Umbilical cord (tissue), 2 donors: ENCODE data around the gene IER3. TPM values are rescaled to one million over a fixed set of nuclear protein-coding genes. Genes with fewer than 3 reads are reported as not detected.
A peak's percentile ranks its signal among the peaks of the same experiment; 100 is the strongest.
"Not testable (repeated sequence)": the region's sequence is repeated elsewhere in the genome, so short reads cannot be mapped to it uniquely, and the experiment has no call there.

Experiments
- DNase-seq: peaks from one replicate; pipeline ENCODE4 v3.0.0-alpha.2; 2015; ENCODE audit warnings: low spot score
- total RNA-seq: library from RNA; depleted of rRNA; stranded (reverse); fragments of >200 nt; gene quantifications from one replicate; pipeline ENCODE4 v1.2.3, GENCODE V29; 2014; ENCODE audit warnings: low replicate concordance; ENCODE audit not compliant: insufficient read depth

Gene IER3
- total RNA-seq, 1 donor from 2014 or later: 70.1 TPM

DNA sequence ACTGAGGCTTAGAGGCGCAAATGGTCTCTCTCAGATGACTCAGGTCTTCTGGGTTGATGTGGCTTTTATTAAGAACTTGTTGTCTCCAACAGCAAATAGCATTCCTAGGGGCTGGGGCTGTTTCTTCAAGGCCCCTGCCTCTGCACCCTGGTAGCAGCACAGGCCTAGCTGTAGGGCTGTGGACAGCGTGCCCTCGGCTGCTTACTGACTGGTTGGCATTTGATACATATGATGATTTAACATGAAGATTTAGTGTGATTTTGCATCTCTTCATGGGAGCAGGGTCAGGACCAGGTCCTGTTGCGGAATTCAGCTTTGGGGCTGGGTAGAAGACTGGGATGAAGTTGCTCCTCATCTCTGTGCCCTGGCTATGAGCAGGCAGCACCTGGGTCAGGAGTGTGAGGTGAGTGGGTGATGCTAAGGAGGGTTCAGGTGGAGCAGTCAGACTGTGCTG is 24.3 kb upstream of the IER3 start:
- DNase-seq: no peak

DNA sequence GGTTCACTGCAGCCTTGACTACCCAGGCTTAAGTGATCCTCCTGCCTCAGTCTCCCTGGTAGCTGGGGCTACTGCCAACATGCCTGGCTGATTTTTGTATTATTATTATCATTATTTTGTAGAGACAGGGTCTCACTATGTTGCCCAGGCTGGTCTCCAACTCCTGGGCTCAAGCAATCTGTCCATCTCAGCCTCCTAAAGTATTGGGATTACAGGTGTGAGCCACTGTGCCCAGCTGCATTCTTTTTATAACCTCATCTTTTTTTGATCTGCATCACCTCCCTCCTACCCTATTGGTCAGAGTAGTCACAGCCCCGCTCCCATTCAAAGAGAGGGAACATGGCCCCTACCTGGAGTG is 23.6 kb upstream of the IER3 start:
- DNase-seq: no peak

DNA sequence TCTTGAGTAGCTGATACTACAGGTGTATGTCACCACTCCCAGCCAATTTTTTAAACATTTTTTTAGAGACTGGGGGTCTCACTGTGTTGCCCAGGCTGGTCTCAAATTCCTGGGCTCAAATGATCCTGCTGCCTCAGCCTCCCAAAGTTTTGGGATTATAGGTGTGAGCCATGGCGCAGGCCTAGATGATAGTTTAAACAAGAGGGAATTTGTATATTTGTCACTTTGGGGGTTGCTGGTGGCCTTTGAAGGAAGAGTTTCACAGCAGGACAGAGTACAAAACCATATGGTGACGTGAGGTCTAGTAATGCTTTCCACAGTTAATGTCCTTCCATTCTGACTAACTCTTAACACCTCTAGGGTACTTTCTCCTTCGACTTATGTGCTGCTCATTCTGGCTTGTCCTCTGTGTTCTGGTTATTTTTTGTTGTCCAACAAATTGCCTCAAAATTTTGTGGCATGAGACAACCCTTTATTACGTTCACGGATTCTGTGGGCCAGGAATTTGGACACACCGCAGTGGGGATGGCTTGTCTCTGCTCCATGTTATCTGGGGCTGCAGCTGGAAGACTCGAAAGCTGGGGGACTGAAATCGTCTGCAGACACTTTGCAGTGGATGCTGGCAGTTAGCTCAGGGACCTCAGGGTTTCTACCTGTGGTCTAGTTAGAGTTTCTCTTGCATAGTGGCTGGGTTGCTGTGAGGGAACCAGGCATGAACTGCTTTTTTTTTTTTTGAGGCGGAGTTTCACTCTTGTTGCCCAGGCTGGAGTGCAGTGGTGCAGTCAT is 23.0 kb upstream of the IER3 start:
- DNase-seq: no peak

DNA sequence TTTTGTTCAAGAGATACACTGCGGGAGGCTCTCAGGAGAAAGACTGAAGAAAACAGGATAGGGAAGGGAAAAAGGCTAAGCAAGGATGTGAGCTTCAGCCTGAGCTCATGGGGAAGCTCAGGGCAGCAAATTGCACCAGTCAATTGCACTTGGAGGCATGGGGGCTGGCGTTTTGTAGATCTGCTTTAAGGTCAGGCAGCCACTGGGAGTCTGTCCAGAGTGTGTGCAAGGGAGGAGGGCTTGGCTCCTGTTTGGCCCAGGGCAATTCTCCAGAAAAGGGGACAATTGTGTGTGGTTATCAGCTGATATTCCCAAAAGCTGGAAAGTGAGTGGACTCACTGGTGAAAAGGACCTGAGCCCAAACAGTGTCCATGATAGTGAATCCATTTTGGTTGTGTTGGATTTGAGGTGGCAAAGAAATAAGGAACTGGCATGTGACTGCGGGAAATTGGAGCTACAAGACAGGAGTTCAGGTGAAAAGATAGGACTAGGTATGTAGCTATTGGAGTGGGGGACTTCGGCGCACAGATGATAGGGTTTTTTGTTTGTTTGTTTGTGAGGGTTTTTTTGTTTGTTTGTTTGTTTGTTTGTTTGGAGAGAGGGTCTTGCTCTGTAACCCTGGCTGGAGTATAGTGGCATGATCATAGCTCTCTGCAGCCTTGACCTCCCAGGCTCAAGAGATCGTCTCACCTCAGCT is 22.3 kb upstream of the IER3 start:
- no peak for DNase-seq

DNA sequence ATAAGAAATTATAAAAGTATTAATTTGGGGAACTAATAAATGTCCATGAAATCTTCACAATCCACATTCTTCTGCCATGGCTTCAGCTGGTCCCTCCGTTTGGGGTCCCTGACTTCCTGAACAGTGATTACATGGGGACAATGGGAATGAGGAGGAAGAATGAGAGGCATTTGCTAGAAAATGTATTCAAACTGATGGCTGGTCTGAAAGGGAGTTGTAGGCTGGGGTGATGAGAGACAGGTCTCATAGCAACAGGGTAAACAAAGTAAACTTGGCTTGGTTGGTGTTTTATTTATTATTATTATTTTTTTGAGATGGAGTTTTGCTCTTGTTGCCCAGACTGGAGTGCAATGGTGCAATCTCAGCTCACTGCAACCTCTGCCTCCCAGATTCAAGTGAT is 21.1 kb upstream of the IER3 start:
- DNase-seq: not testable (repeated sequence)

DNA sequence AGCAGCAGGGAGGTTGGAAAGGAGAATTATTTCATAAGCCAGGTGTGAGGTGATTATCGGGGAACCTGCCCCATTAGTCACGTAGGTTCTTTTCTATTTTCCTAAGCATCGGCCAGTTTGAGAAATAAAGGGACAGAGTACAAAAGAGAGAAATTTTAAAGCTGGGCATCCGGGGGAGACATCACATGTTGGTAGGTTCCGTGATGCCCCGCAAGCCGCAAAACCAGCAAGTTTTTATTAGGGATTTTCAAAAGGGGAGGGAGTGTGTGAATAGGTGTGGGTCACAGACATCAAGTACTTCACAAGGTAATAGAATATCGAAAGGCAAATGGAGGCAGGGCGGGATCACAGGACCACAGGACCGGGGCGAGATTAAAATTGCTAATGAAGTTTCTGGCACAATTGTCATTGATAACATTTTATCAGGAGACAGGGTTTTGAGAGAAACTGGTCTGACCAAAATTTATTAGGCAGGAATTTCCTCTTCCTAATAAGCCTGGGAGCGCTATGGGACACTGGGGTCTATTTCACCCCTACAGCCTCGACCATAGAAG is 20.2 kb upstream of the IER3 start:
- DNase-seq: not testable (repeated sequence)

DNA sequence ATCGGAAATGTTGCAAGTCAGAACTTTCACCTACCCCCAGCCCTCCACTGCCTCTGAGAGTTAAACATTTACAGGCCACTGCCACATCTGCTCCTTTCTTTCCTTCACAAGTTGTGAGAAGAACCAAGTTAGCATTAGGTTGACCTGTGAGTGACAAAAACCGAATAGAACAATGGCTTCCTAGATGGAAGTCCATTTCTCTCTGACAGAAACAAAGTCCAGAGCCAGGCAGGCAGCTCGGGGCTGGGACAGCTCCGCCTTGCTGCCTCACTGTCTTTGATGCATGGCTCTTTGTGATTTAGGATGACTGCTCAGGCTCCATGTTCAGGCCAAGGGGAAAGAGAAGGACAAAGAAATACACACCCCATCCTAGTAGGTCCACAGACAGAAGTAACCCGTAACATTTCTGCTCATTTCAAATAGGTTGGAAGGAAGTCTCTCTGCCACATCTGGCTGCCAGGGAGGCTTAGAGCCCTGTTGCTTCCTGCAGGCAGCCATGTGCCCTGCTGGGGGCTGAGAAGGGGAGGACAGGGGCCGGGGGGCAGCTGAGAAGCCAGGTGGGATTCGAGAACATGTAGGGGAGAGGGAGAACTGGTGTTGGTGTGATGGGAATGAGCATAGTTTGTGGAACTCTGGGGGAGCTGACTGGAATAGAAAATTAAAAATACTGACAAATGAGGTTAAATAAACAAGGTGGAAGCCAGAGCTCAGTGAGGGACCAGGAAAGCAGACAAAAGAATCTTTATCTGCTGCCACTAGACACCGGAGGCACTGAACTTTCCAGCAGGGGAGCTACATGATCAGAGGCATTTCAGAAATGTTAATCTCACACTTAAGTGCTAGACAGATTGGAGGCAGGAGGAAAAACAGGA is 19.5 kb upstream of the IER3 start:
- DNase-seq: peak; percentile 57

DNA sequence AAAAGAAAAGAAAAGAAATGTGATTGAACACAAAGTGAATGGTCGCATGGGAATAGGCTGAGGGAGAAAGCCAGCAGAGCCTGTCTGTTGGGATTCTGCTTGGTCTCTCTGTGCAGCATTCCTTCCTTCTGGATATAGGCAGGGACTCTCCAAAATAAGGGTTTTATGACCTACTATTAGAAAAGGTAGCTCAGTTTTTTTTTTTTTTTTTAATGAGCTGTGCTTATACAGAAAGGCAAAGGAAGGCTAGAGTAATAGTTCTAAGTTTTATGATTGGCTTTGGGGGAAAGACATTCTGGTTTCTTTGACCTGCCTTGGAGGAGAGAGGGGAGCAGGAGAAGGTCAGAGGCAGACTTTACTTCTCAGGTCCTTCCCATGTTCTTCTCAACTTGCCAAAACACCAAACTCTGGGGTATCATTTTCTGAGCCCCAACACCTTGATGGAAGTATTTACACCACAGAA is 18.8 kb upstream of the IER3 start:
- DNase-seq: no peak

DNA sequence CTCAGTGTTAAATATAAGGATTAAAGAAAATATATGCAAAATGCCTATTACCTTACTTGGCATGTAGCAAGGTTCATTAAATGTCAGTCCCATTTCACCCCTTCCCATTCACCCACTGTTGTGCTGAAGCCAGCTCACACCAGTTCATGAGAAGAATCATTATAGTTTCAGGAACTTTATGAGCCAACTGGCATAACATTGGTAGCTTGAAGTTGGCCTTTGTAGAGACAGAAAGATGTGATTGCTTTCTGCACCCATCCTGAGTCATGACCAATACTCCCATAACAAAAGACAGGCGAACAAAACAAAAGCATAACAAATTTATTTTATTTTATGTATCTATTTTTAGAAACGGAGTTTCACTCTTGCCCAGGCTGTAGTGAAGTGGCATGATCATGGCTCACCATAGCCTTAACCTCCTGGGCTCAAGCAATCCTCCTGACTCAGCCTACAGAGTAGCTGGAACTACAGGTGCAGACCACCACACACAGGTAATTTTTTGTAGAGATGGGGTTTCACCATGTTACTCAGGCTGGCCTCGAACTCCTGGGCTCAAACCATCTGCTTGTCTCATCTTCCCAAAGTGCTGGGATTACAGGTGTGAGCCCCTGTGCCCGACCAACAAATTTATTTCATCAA is 17.6 kb upstream of the IER3 start:
- no peak for DNase-seq

DNA sequence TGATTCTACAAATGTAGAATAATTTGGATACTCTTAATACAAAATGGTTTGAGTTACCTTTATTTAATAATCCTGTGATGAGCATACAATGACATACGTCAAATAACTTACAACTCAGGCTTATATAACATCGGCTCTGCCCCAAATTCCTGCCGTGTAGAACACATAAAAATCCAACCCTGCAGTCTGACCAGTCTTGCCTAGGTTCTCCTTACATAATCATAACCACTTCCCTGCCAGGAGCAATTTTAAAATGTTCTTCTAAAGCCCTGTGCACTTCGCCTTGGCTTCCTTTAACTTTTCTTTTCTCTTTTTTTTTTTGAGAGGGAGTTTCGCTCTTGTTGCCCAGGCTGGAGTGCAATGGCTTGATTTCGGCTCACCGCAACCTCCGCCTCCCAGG is 16.2 kb upstream of the IER3 start:
- no peak for DNase-seq

DNA sequence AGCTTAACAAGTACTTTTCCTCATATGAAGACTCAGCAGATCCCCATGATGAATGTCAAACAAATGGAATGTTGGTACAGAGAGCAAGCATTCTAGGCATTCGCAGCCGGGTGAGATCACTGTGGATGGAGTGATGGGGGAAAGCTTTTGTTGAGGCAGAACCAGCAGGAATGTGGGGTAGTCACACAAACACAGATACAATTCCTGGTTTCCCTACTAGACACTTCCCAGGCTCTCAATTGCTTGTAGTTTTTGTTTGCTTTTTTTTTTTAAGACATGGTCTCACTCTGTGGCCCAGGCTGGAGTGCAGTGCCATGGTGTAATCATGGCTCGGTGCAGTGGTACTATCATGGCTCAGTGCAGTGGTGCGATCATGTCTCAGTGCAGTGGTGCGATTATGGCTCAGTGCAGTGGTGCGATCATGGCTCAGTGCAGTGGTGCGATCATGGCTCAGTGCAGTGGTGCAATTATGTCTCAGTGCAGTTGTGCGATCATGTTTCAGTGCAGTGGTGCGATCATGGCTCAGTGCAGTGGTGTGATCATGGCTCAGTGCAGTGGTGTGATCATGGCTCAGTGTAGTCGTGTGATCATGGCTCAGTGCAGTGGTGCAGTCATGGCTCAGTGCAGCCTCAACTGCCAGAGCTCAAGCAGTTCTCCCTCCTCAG is 15.4 kb upstream of the IER3 start:
- peak; percentile 89 for DNase-seq

DNA sequence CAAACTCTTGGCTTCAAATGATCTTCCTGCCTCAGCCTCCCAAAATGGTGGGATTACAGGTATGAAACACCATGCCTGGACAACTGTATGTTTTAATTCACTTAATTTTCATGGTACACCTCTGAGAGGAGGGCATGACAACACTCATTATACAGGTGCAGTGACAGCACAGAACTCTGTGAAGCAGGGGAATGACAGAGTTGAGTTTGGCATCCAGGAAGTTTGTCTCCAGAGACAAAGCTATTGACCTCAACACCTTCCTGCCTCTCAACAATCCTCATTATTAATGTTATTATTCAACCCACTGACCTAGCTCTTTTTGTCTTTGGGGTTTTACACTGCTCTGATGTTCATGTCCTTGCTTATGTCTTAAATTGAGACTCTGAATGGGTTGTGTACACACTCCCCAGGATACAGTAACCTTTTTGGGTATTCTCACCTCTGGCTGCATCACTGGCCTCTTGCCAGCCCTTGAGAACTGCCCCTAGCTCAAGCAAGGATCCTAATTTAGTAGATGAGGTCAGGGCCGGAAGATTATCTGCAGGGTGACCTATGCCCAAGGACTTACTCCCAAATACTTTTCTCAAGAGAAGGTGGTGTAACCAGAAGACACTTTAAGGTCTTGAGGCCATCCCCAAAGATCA is 13.0 kb upstream of the IER3 start:
- no peak for DNase-seq

DNA sequence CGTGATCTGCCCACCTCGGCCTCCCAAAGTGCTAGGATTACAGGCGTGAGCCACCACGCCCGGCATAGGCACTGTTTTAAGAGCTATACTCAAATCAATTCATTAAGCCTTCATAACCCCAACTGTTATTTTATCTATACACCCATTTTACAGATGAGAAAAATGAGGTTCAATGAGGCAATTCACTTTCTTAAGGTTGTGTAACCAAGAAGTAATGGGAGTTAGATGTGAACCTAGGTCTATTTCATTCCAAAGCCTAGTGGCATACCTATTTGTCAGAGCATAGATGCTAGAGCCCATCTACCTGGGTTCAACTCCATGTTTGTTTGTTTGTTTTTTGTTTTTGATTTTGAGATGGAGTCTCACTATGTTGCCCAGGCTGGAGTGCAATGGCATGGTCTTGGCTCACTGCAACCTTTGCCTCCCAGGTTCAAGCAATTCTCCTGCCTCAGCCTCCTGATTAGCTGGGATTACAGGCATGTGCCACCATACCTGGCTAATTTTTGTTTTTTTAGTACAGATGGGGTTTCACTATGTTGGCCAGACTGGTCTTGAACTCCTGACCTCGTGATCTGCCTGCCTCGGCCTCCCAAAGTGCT is 12.2 kb upstream of the IER3 start:
- DNase-seq: not testable (repeated sequence)

DNA sequence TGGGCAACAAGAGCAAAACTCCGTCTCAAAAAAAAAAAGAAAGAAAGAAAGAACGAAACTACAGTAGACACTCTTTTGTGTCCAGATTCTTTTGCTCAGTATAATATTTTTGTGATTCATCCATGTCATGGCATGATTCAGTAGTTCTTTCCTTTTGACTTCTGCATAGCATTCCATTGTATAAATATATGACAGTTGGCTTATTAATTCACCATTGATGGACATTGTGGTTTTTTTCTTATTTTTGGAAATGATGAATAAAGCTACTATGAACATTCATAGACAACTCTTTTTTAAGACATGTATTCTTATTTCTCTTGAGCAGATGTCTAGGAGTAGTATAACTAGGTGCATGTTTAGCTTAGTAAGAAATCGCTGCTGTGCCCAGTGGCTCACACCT is 10.3 kb upstream of the IER3 start:
- DNase-seq: no peak

DNA sequence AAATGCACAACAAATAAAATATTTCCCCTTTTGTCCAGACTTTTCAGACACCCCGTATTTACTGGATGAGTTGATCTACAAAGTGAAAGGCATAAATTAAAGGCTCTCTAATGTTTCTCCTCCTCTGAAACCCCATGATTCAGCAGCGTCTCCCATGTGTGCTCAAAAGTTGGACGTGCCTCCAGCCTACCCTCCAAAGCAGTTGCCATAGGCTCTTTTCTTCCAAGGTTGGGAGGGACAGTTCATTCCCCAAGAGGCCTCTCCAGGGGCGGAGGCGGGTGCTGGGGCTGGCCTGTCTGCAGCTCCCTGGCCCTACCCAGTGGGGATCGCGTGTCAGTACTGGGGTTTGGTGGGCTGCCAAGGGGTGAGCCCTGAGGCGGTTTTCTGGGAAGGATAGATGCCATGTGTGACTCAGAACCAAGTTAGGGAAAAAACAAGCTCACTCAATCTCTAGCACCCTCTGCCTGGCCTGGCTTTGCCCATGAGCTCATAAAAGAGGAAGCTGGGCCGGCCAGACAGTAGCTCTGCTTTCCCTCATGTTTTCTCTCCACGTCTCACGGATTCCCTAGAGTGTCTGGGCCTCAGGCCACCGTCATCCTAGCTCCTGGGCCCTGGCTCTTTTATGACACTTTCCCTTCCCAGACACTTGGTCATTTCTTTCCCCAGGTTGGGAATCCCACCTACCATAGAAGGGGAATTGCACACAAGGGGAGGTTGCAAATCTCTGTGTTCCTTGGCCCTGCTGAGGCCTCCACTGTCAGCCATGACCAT is 8.0 kb upstream of the IER3 start:
- peak; percentile 100 for DNase-seq

DNA sequence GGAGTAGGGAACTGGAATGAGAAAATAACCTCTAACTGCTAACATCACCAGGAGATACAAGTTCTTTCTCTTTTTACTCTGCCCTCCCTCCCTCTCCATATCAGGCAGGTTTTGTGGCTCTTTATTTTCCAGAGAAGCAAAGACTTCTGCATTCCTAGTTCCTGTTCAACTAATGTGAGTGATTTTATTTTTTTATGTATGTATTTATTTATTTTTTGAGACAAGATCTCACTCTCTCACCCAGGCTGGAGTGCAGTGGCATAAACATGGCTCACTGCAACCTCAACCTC is 6.0 kb upstream of the IER3 start:
- no peak for DNase-seq

DNA sequence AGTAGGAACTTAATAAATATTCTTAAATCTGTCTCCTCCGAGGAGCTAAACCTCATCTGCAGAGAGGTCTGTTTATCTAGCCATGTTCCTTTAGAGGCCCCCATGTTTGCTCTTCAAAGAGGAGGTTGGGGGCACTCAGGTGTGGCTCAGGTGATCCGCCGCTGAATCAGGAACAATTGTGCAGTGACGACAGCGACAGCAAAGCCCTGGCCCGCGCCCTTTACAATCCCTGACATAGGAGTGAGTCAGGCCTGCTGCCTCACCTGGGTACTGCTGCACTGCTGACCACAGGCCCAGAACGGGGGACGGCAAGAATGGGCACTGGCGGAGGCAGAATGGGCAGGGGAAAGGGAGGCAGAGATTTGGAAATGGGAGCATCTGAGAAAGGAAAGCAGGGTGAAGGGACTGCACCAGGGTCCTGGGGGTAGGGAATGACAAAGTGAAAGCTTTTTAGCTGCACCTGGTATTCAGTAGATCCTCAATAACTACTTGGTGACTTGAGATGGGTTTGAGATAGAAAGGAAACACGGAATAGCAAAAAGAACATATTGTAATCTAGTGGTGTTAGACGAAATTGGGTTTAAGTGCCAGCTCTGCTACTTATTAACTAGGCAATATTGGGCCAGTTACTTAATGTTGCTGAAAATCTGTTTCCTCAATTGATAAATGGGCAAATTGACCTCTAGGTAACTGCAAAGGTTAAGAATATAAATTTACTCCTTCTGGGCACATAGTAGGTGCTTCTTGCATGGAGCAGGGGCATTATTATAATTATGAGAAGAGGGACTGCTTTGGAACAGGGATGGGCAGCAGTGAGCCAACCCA is 5.4 kb upstream of the IER3 start:
- DNase-seq: no peak

DNA sequence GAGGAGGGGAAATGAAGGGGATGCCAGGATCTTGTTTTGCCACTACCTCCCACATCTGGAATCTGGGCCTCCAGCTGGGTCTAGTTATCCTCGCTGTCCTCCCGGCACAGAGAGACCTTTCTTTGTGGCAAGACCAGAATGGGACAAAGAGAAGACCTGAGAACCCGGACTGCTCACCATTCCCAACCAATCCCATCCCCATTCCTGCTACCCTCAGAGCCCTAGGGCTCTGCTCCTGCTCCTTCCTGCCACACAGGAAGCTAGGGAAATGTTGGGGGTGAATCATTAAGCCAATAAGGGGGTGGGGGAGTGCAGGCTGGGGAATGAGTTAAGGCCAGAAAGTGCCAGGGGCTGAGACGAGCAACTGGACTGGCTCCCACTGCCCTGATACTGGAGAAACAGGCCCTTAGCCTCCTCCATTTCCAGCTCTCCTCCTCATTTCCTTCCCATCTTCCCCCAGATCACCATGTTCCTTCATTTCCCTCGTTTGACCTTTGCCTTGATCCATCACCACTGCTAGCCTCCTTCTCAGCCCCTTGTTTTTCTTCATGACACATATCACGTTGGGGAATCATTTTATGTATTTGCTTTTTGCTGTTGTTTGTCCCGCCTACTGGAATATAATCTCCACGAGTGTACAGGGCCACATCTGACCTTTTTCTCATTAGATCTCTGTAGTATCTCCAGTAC is 4.6 kb upstream of the IER3 start:
- no peak for DNase-seq
